Measurements from ENCODE around the gene ATXN1. TPM values are rescaled to one million over a fixed set of nuclear protein-coding genes. Genes with fewer than 3 reads are reported as not detected.
"Not testable (repeated sequence)": the region's sequence is repeated elsewhere in the genome, so short reads cannot be mapped to it uniquely, and the experiment has no call there.

Gene ATXN1
- total RNA-seq, 4 donors from 2014 or later = 24.9 to 48.0 (median 36.8) TPM

DNA sequence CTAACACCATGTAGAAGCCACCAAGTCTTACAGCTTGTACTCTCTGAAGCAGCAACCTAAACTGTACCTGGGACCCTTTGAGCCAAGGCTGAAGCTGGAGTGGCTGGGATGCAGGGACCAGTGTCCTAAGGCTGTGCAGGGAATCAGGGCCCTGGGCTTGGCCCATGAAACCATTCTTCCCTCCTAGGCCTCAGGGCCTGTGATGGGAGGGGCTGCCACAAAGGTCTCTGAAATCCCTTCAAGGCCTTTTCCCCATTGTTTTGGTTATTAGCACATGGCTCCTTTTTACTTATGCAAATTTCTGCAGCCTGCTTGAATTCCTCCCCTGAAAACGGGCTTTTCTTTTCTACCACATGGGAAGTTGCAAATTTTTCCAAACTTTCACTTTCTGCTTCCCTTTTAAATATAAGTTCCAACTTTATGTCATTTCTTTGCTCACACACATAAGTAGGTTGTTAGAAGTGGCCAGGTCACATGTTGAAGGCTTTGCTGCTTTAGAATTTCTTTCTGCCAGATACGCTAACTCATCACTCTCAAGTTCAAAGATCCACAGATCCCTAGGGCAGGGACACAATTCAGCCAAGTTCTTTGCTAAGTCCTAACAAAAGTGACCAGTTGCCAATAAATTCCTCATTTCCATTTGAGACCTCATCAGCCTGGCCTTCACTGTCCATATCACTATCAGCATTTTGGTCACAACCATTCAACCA, 28.2 kb upstream of the ATXN1 start:
- DNase-seq (ENCODE audit: low spot score in 2 of 2) = no peak
- WGBS, 2 donors = 82 to 86% methylated on average over 2 of the region's 2 CpGs
- Histone ChIP-seq H3K9me3 (peaks cover 0 to 5% (median 0%) of the 10 kb centered on the region in 4 donors), H3K4me1 (no peaks in the 10 kb centered on the region), H3K36me3 (no peaks in the 10 kb centered on the region), H3K27me3 (no peaks in the 10 kb centered on the region), H3K27ac (no peak overlapping the region), H3K4me3 (no peak overlapping the region)
- TF ChIP-seq POLR2A (IDR thresholded peaks at IDR 0.05) (no peak), EP300 (IDR thresholded peaks at IDR 0.05) (no peak)
- TF ChIP-seq, protein P1, sequence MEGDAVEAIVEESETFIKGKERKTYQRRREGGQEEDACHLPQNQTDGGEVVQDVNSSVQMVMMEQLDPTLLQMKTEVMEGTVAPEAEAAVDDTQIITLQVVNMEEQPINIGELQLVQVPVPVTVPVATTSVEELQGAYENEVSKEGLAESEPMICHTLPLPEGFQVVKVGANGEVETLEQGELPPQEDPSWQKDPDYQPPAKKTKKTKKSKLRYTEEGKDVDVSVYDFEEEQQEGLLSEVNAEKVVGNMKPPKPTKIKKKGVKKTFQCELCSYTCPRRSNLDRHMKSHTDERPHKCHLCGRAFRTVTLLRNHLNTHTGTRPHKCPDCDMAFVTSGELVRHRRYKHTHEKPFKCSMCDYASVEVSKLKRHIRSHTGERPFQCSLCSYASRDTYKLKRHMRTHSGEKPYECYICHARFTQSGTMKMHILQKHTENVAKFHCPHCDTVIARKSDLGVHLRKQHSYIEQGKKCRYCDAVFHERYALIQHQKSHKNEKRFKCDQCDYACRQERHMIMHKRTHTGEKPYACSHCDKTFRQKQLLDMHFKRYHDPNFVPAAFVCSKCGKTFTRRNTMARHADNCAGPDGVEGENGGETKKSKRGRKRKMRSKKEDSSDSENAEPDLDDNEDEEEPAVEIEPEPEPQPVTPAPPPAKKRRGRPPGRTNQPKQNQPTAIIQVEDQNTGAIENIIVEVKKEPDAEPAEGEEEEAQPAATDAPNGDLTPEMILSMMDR (IDR thresholded peaks at IDR 0.05) = no peak

DNA sequence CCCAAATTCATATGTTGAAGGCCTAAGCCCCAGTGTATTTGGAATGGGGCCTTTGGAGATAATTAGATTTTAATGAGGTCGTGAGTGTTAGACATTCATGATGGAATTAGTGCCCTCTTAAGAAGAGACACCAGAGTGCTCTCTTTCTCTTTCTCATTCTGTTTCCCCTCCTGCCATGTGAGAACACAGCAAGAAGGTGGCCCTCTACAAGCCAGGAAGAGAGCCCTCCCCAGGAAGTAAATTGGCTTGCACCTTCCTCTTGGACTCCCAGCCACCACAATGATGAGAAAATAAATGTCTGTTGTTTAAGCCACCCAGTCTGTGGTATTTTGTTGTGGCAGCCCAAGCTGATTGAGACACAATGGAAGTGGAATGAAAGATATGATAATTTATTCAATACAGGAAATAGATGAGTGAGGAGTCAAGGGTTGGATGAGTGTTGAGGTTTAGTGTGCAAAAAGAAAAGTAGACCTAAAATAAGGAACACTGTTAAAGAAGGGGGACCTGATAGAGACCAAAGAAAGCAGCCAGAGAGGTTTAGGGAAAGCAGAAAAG, 25.9 kb upstream of the ATXN1 start:
- H3K4me1 ChIP-seq = peaks cover 0 to 5% (median 0%) of the 10 kb centered on the region in 4 donors
- H3K36me3 ChIP-seq = no peaks in the 10 kb centered on the region
- peaks cover 0 to 5% (median 0%) of the 10 kb centered on the region in 4 donors for H3K9me3 ChIP-seq
- no peak overlapping the region for H3K27ac ChIP-seq
- WGBS, 2 donors = 70 to 82% methylated on average over 1 of the region's 1 CpG
- no peak for DNase-seq (ENCODE audit: low spot score in 2 of 2)
- TF ChIP-seq, protein P1 (IDR thresholded peaks at IDR 0.05) = no peak
- TF ChIP-seq POLR2A (IDR thresholded peaks at IDR 0.05) (no peak), EP300 (IDR thresholded peaks at IDR 0.05) (no peak)
- H3K4me3 ChIP-seq = no peak overlapping the region
- no peaks in the 10 kb centered on the region for H3K27me3 ChIP-seq

GRCh38 chr6:16785496-16785895, 24.2 kb upstream of the ATXN1 start:
- H3K9me3 ChIP-seq = peaks cover 0 to 5% (median 0%) of the 10 kb centered on the region in 4 donors
- no peak overlapping the region for H3K4me3 ChIP-seq
- H3K27ac ChIP-seq = no peak overlapping the region
- DNase-seq (ENCODE audit: low spot score in 2 of 2) = no peak
- no peaks in the 10 kb centered on the region for H3K27me3 ChIP-seq
- peaks cover 0 to 5% (median 0%) of the 10 kb centered on the region in 4 donors for H3K4me1 ChIP-seq
- no peaks in the 10 kb centered on the region for H3K36me3 ChIP-seq
- TF ChIP-seq POLR2A (IDR thresholded peaks at IDR 0.05) (no peak), EP300 (IDR thresholded peaks at IDR 0.05) (no peak)
- TF ChIP-seq, protein P1 (IDR thresholded peaks at IDR 0.05) = no peak

- H3K27me3 ChIP-seq; H3K36me3 ChIP-seq; H3K4me3 ChIP-seq; DNase-seq (ENCODE audit: low spot score in 2 of 2); H3K9me3 ChIP-seq; H3K27ac ChIP-seq; H3K4me1 ChIP-seq: not testable (repeated sequence)
- WGBS, 2 donors = 77 to 97% methylated on average over 3 of the region's 3 CpGs
Observed at GRCh38 chr6:16784957-16785356, 23.7 kb upstream of the ATXN1 start.

- 90 to 100% methylated on average over 2 of the region's 2 CpGs for WGBS, 2 donors
- Histone ChIP-seq H3K27me3 (no peaks in the 10 kb centered on the region), H3K9me3 (no peaks in the 10 kb centered on the region), H3K36me3 (no peaks in the 10 kb centered on the region), H3K4me1 (peaks cover 0 to 5% (median 0%) of the 10 kb centered on the region in 4 donors), H3K27ac (no peak overlapping the region), H3K4me3 (no peak overlapping the region)
- no peak for DNase-seq (ENCODE audit: low spot score in 2 of 2)
- no peak for TF ChIP-seq EP300 (IDR thresholded peaks at IDR 0.05)
- no peak for TF ChIP-seq POLR2A (IDR thresholded peaks at IDR 0.05)
- TF ChIP-seq, protein P1 (IDR thresholded peaks at IDR 0.05) = no peak
Observed at GRCh38 chr6:16783952-16784565, 22.8 kb upstream of the ATXN1 start.
